HL-60 (cell line): Measurements from ENCODE around the gene SSPN.

Experiments
- DNase-seq, 2 experiments: peaks; one replicate each; pipeline ENCODE4 v3.0.0-alpha.2; 2010 to 2020; ENCODE audit warnings: low read depth in 1 of 2, low spot score in 1 of 2
- H3K27ac ChIP-seq: fragments of 250-450 bp; sonication (Bioruptor Pico); replicated peaks from 2 replicates; pipeline ENCODE4 v1.5.1; 2020; ENCODE audit warnings: mild to moderate bottlenecking, moderate library complexity
- H3K27me3 ChIP-seq: fragments of 250-450 bp; sonication (Bioruptor Pico); 2 replicates; pipeline ENCODE4 v1.5.1; 2021; ENCODE audit warnings: mild to moderate bottlenecking, moderate library complexity; ENCODE audit not compliant: insufficient read depth, poor library complexity, severe bottlenecking
- H3K4me3 ChIP-seq: replicated peaks from 2 replicates; pipeline ENCODE4 v1.5.1; 2011; ENCODE audit warnings: mild to moderate bottlenecking, control low read depth, low read length; ENCODE audit not compliant: insufficient read depth
- GABPA ChIP-seq: IDR thresholded peaks from 2 replicates; pipeline ENCODE4 v1.6.1; 2012; ENCODE audit warnings: low read depth
- POLR2AphosphoS5 ChIP-seq: IDR thresholded peaks from 2 replicates; pipeline ENCODE4 v1.6.1; 2012; ENCODE audit warnings: low read depth
- REST ChIP-seq: IDR thresholded peaks from 2 replicates; pipeline ENCODE4 v1.6.1; 2012; ENCODE audit warnings: low read depth; ENCODE audit not compliant: insufficient replicate concordance
- SPI1 ChIP-seq: IDR thresholded peaks from 2 replicates; pipeline ENCODE4 v1.6.1; 2012; ENCODE audit warnings: low read depth, mild to moderate bottlenecking, borderline replicate concordance
- TF ChIP-seq, protein P1 (sequence below): IDR thresholded peaks from one replicate; pipeline ENCODE4 v1.5.1; 2011; ENCODE audit warnings: low read length, control low read depth, inconsistent platforms; ENCODE audit not compliant: insufficient read depth

Gene SSPN

GRCh38 chr12:26156201-26156871 is 39.0 kb upstream of the SSPN start:
- Histone ChIP-seq H3K4me3 (no peak overlapping the region), H3K27ac (no peak overlapping the region), H3K27me3 (no peaks in the 10 kb centered on the region)
- TF ChIP-seq POLR2AphosphoS5 (no peak), SPI1 (peak; percentile 73)
- no peak for DNase-seq

DNA sequence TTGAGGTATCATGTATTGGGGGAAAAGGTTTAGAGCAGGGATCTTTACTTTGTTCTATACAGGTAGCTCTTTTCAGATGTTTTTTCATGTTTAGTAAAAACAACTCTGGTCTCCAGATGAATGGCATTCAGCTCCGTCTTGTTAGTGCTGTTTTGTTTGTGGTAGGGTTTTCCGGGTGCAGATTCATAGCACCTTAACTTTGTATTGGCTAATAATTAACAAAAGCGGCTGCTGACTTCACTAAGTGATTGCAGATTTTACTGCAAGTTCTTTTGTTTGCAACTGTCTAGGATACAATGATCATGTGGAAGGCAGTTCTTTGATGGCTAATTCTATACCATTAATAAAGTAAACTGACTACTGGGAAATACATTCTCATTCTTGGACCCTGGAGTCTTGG is 38.4 kb upstream of the SSPN start:
- TF ChIP-seq GABPA (no peak), POLR2AphosphoS5 (no peak), REST (no peak), SPI1 (no peak)
- TF ChIP-seq, protein P1, sequence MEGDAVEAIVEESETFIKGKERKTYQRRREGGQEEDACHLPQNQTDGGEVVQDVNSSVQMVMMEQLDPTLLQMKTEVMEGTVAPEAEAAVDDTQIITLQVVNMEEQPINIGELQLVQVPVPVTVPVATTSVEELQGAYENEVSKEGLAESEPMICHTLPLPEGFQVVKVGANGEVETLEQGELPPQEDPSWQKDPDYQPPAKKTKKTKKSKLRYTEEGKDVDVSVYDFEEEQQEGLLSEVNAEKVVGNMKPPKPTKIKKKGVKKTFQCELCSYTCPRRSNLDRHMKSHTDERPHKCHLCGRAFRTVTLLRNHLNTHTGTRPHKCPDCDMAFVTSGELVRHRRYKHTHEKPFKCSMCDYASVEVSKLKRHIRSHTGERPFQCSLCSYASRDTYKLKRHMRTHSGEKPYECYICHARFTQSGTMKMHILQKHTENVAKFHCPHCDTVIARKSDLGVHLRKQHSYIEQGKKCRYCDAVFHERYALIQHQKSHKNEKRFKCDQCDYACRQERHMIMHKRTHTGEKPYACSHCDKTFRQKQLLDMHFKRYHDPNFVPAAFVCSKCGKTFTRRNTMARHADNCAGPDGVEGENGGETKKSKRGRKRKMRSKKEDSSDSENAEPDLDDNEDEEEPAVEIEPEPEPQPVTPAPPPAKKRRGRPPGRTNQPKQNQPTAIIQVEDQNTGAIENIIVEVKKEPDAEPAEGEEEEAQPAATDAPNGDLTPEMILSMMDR = no peak
- no peak for DNase-seq
- Histone ChIP-seq H3K27ac (no peak overlapping the region), H3K4me3 (no peak overlapping the region), H3K27me3 (no peaks in the 10 kb centered on the region)

GRCh38 chr12:26158078-26158764 is 37.2 kb upstream of the SSPN start:
- TF ChIP-seq REST = no peak
- no peak for TF ChIP-seq POLR2AphosphoS5
- TF ChIP-seq GABPA = no peak
- no peak for TF ChIP-seq SPI1
- TF ChIP-seq, protein P1 = no peak
- no peak for DNase-seq
- Histone ChIP-seq H3K4me3 (no peak overlapping the region), H3K27me3 (no peaks in the 10 kb centered on the region), H3K27ac (no peak overlapping the region)

- DNase-seq = no peak
- Histone ChIP-seq H3K27me3 (no peaks in the 10 kb centered on the region), H3K4me3 (no peak overlapping the region), H3K27ac (no peak overlapping the region)
- TF ChIP-seq REST = no peak
- TF ChIP-seq, protein P1 = no peak
- no peak for TF ChIP-seq POLR2AphosphoS5
- no peak for TF ChIP-seq SPI1
- no peak for TF ChIP-seq GABPA
Observed at GRCh38 chr12:26162174-26162573, 33.2 kb upstream of the SSPN start.
